H7 (cell line): ENCODE data around the gene CNTN4. TPM values are rescaled to one million over a fixed set of nuclear protein-coding genes. Genes with fewer than 3 reads are reported as not detected.
"Not testable (repeated sequence)": the region's sequence is repeated elsewhere in the genome, so short reads cannot be mapped to it uniquely, and the experiment has no call there.

Source experiments
- DNase-seq: peaks from one replicate; pipeline ENCODE4 v3.0.0; 2012
- H3K27me3 ChIP-seq: 2 replicates; pipeline ENCODE4 v1.6.0; 2011; ENCODE audit warnings: mild to moderate bottlenecking, low read length; ENCODE audit not compliant: control insufficient read depth, insufficient read depth
- H3K36me3 ChIP-seq: replicated peaks from 2 replicates; pipeline ENCODE4 v1.5.1; 2011; ENCODE audit warnings: low read length; ENCODE audit not compliant: control insufficient read depth, insufficient read depth
- H3K4me3 ChIP-seq: 2 replicates; pipeline ENCODE4 v1.5.1; 2011; ENCODE audit warnings: low read depth, mild to moderate bottlenecking, control low read depth, low read length, moderate library complexity; ENCODE audit not compliant: insufficient read depth
- total RNA-seq: library from RNA; depleted of rRNA; stranded (reverse); fragments of >200 nt; shearing (Covaris generic); gene quantifications from 2 replicates; pipeline ENCODE4 v1.2.3, GENCODE V29; 2014

The CNTN4 gene
- total RNA-seq, 1 experiment from 2014 or later: 2.3 TPM

GRCh38 chr3:2772803-2773202, 674.1 kb downstream of the CNTN4 start:
- Histone ChIP-seq H3K4me3 (no peak overlapping the region), H3K36me3 (no peaks in the 10 kb centered on the region), H3K27me3 (no peaks in the 10 kb centered on the region)
- no peak for DNase-seq

DNA sequence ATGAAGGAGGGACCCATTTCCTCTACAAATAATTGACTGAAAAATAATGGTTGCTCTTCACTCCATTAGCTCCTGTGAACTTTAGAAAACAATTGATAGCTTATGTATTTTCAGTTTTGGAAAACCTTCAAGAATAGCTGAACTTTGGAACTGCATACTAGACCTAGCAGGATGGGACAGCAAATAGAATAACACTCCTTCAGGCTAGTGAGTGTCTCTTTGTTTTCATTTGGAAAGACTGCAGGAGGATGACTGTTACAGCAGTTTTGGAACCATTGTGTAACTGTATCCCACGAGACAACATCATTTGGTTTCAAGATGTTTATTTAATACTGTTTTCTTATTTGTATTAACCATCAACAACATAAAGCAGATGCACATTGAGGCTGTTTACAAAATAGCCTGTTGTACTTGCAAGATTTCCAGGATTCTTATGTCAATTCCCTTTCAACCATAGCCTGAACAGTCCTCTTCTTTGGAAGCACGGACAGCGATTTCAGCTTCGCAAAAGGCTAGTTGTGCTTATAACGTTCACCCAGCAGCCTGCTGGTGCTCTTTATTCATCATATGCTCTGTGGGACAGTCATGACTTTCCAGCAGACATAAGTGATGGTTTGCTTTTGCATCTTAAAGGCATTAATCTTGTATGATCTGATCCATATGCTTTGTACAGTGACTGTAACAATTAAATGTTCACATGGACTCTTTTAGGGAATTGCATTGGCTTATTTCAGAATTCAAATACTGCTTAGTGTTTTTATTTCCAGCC, 676.0 kb downstream of the CNTN4 start:
- H3K27me3 ChIP-seq: no peaks in the 10 kb centered on the region
- H3K36me3 ChIP-seq: no peaks in the 10 kb centered on the region
- H3K4me3 ChIP-seq: no peak overlapping the region
- no peak for DNase-seq

DNA sequence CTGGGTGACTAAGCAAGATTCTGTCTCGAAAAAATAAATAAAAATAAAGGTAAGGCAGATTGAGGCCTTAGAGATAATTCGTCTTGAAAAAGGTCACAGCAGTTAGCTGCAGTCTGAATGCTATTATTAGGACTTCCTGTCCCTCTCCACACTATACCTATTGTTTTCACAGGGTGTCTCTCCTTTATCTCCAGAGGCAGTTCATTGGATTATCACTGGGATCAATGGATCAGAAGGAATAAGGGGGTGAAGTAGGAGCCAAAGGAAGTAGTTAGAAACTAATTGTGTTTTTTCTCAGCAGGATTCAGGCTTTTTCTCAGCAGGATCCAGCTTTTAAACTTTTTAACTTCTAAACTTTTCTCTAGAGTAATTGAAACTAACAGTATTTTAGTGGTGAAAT, 684.6 kb downstream of the CNTN4 start:
- peak; percentile 23 for DNase-seq
- H3K4me3 ChIP-seq: no peak overlapping the region
- H3K27me3 ChIP-seq: no peaks in the 10 kb centered on the region
- H3K36me3 ChIP-seq: no peaks in the 10 kb centered on the region

- DNase-seq: no peak
- no peak overlapping the region for H3K4me3 ChIP-seq
- no peaks in the 10 kb centered on the region for H3K27me3 ChIP-seq
- H3K36me3 ChIP-seq: no peaks in the 10 kb centered on the region
Measured at GRCh38 chr3:2784627-2785026, 686.0 kb downstream of the CNTN4 start.

DNA sequence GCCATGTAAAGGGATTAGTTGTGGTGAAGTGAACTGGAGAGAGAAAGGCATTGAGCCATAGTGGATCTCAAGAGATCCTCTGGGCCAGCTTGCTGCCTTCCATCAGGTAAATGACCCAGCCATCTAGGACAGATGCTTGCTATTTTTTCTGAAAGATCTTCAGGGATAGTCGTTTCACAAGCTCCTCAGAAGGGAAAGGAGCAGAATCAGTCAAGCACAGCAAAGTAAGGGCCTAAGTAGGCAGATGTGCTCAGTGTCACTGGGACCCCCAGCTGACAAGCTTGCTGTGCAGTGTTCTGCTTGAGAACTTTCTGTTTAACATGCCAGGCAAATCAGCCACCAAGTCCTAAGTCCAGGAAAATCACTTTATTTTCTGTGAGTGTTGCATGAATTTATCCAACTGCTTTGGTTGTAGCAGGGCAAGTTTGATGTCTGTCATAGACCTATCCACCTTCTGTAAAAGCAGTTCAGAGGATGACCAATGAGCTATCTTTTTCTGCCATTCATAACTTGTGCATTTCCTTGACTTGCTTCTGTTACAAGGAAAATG, 691.7 kb downstream of the CNTN4 start:
- DNase-seq: no peak
- Histone ChIP-seq H3K4me3 (no peak overlapping the region), H3K36me3 (no peaks in the 10 kb centered on the region), H3K27me3 (no peaks in the 10 kb centered on the region)

GRCh38 chr3:2792432-2792831, 693.8 kb downstream of the CNTN4 start:
- Histone ChIP-seq H3K36me3 (no peaks in the 10 kb centered on the region), H3K27me3 (no peaks in the 10 kb centered on the region), H3K4me3 (no peak overlapping the region)
- no peak for DNase-seq

DNA sequence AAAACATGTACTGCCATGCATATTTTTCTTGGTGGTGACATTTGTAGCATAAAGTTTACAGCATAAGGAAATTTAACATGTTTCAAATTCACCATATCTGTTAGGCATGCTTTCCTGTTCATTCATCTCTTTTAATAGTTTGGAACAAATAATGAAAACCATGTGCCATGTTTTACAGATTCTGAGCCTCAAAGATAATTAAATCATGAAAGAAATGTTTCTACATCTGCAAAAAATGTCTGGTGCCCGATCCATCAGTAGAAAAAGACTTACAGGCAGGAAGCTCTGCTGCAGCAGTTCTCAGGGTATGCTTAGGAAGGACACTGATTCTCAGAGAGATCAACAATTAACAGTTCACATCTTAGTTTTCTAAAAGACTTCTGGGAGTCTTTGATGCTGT, 695.3 kb downstream of the CNTN4 start:
- no peaks in the 10 kb centered on the region for H3K27me3 ChIP-seq
- H3K4me3 ChIP-seq: no peak overlapping the region
- no peak for DNase-seq
- no peaks in the 10 kb centered on the region for H3K36me3 ChIP-seq

GRCh38 chr3:2802429-2802828, 703.8 kb downstream of the CNTN4 start:
- no peaks in the 10 kb centered on the region for H3K27me3 ChIP-seq
- no peak overlapping the region for H3K4me3 ChIP-seq
- DNase-seq: no peak
- H3K36me3 ChIP-seq: no peaks in the 10 kb centered on the region

DNA sequence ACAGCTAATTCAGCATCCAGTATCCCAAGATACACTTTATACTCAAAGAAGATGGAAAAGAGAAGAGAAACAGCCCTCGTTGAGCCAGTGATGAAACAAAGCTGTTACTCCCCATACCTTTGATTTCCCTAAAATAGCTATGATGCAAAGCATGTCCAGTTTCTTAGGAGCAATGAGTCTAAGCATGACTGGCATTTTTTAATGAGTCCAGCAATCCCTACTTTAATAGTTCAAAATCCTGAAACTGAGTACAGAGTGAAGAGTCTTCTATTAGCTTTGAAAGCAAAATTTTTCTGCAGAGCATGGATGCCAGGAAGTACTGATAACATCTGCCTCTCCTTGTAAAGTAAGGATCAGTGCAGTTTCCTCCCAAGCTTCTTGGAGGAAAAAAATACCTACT, 708.8 kb downstream of the CNTN4 start:
- DNase-seq: no peak
- Histone ChIP-seq H3K36me3 (no peaks in the 10 kb centered on the region), H3K4me3 (no peak overlapping the region), H3K27me3 (no peaks in the 10 kb centered on the region)

DNA sequence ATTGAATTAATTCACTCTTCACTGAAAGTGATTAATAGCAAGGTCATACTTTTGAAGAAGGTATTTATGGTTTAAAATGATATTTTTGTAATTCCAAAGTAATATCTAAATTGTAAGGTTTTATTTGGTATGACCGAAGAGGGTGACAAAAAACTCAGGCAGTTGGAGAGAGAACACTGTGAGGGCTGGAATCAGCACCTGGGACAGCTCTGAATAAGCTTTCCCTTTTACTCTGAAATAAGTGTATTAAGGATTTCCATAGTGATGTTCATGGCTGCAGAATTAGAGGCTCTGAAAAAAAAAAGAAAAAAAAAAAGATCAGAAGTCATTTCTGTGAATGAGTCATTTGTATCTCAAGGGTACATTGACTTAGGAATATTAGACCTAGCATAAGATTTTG, 712.1 kb downstream of the CNTN4 start:
- no peaks in the 10 kb centered on the region for H3K36me3 ChIP-seq
- H3K4me3 ChIP-seq: no peak overlapping the region
- DNase-seq: peak; percentile 32
- no peaks in the 10 kb centered on the region for H3K27me3 ChIP-seq

- H3K36me3 ChIP-seq: no peaks in the 10 kb centered on the region
- H3K4me3 ChIP-seq: no peak overlapping the region
- H3K27me3 ChIP-seq: no peaks in the 10 kb centered on the region
- no peak for DNase-seq
Measured at GRCh38 chr3:2819571-2819970, 720.9 kb downstream of the CNTN4 start.

- not testable (repeated sequence) for H3K4me3 ChIP-seq, DNase-seq, H3K27me3 ChIP-seq, H3K36me3 ChIP-seq
Measured at GRCh38 chr3:2820982-2821381, 722.3 kb downstream of the CNTN4 start.

GRCh38 chr3:2822611-2823010, 723.9 kb downstream of the CNTN4 start:
- H3K27me3 ChIP-seq: no peaks in the 10 kb centered on the region
- no peaks in the 10 kb centered on the region for H3K36me3 ChIP-seq
- no peak overlapping the region for H3K4me3 ChIP-seq
- DNase-seq: no peak

DNA sequence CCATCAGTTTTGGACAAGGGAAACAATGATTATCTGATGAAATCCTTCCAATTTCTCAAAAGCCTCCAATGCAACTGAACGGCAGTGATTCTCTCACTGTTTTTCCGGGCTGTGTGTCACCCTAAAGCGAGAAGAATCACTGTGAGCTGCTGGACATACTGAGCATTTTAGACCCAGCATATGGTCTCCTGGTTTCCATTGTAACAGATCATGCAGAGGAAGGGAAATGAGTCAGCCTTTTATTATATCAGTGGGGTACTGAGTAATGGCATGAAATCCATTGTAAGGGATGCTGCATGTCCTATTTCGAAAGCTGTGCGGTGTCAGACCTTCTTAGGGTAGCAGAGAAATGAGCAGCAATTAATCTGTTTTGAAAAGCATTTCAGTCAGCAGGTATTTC, 724.4 kb downstream of the CNTN4 start:
- no peak overlapping the region for H3K4me3 ChIP-seq
- H3K27me3 ChIP-seq: no peaks in the 10 kb centered on the region
- DNase-seq: no peak
- no peaks in the 10 kb centered on the region for H3K36me3 ChIP-seq

- no peak overlapping the region for H3K4me3 ChIP-seq
- H3K27me3 ChIP-seq: no peaks in the 10 kb centered on the region
- DNase-seq: no peak
- no peaks in the 10 kb centered on the region for H3K36me3 ChIP-seq
Measured at GRCh38 chr3:2823437-2824211, 725.0 kb downstream of the CNTN4 start.
